Stimulated activated naive CD4-positive, alpha-beta T cell treated with Interleukin-2 at 50 U/mL for 16 hours (primary cell): ENCODE results near the gene TUBGCP6.

Source experiments
- DNase-seq: peaks from one replicate; lab custom pipeline; 2025; lab: John Stamatoyannopoulos, UW

Gene TUBGCP6

DNA sequence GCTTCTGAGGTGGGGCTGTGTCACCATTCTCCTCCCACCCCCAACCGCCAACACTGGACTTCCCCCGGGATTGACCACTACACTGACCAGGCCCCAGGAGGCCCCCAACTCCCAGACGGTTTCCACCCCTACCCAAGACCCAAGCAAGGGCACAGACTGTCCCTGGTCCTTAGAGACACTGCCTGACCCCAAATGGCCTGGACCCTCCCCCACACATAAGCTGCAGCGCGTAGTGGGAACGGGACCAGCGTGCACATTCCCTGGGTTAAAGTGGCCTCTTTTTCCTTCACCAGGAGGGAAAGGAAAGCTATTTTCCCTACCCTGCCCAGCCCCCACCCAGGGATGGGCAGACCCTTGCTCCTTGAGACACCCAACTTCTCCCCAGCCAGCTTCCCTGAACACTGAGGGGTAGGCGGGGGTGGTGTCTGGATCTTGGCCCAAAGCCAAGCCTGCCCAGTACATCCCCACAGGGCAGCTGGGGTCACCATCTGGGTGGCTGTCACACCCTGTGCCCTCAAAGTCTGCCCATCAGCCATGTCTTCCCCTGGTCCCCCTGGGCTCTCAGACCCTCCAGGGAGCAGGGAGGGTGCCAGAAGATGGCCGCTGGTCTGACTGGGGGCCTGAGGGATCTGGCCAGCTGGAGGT, 18.3 kb upstream of the TUBGCP6 start:
- DNase-seq: no peak

DNA sequence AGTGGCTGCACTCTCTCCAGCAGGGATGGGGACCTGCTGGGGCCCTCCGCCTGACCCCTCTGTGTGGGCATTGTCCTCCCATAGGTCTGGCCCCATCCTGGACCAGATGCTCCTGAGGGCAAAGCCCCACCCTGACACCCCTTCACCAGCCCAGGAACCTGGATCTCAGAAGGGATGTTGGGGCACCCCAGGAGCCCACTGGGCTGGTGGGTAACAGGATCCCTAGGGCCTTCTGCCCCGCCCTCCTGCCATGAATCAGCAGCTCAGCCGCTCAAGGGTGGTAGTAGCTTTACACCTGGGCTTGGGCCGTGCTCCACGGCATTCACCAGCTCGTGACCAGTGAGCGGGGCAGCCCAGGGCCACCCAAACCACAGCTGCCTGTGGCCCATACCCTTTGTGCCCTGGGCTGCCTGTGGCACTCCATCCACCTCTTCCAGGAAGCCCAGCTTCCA, 17.7 kb upstream of the TUBGCP6 start:
- DNase-seq: no peak

DNA sequence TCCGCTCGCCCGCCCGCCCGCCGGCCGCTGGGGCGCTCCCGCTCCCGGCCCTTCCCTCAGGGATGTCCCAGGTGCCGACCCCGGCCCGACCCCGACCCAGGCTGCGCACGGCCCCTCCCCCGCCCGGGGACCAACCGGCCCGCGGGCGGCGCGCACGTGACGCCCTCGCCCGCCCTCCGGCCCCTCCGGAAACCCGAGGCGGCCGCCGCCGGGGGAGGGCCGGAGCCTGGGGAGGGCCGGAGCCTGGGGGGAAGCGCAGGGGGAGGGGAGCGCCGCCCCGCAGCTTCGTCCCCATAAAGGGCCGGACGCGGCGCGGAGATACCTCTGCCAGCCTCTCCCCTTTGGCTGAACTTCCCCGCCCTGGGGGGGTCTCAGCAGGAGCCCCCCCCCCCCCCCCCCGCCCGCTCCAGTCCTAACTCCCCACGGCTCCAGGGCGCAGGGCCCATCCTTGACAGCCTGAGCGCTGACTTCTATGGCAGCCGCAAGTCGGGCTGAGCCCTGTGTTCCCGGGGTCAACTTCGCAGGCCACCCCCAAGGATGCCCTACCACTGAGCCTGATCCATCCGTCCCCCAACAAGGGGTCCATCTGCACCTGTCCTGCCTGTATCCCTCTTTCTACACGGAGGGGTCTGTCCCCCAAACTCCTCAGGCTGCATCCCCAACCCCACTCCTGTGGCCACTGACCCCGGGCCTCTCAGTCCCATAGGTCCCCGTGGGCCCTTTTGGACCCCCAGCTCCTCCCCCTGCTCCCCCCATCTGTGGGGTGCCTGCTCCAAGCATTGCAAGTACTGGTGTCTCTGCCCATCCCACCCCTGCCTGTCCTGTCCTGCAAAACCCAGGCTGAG, 17.0 kb upstream of the TUBGCP6 start, which contains the start of gene MAPK12:
Gene MAPK12, minus strand, starts transcription at position 69 of the 845 bp plus-strand sequence. CDS start 174 bp downstream, outside the sequence.
- DNase-seq: no peak

DNA sequence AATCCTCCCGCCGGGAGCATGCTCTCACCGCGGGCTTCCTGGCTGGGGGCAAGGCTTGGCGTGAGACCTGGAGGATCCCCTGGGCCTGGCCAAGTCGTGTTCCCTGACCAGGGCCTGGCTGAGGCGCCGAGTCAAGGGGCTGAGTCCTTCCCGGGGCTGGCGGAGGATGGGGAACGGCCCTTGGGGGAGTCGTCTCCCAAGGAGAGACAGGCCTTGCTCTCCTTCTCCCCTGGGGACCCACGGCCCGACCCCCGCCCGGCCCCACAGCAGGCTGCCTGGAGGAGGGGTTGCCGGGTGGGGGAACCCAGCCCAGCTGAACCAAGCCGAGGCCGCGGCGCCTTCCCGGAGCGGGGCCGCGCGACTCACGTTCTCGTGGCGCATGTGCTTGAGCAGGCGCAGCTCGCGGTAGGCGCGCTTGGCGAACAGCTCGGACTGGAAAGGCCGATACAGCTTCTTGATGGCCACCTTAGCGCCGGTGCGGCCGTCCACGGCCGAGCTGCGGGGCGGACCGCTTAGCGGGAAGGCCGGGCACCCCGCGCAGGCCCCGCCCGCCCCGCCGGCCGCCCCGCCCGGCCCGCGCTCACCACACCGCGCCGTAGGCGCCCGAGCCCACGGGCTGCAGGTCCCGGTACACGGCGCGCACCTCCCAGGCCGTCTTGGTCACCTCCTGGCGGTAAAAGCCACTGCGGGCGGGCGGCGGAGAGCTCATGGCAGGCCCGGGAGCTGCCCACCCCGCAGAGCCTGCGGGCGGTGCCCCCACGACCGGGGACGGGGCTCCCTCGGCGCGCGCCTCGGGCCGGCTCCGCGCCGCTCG, 16.2 kb upstream of the TUBGCP6 start:
- DNase-seq: no peak

DNA sequence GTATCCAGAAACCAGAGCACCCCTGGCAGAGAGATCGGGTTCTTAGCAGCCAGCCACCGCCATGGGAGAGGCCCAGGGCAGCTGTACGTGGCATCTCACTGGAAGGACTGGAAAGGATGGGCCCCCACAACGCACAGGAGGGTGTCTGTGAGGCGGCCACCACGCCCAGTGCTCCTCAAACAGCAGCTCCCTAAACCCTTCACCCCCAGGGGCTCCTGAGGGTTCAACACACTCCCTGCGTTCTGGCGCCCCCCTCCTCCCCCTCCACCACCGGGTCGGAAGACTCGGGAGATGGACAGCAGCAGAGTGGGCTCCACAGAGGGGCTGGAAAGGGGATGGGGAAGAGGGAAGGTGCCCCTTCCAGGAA, 15.6 kb upstream of the TUBGCP6 start:
- DNase-seq: no peak

DNA sequence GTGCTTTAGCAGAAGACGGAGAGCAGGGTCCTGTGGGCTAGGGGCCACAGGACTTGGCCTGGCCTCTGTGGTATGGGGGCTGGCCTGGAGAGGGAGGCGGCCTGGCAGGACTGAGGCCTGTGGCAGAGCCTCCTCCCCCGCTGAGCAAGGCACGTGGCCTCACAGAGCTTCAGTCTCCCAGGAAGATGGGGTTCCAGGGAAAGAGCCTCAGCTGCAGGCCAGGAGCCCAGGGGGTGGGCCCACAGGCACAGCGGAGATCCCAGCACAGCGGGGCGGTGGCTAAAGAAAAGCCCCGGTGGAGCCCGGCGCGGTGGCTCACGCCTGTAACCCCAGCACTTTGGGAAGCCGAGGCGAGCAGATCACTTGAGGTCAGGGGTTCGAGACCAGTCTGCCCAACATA, 14.5 kb upstream of the TUBGCP6 start:
- no peak for DNase-seq

DNA sequence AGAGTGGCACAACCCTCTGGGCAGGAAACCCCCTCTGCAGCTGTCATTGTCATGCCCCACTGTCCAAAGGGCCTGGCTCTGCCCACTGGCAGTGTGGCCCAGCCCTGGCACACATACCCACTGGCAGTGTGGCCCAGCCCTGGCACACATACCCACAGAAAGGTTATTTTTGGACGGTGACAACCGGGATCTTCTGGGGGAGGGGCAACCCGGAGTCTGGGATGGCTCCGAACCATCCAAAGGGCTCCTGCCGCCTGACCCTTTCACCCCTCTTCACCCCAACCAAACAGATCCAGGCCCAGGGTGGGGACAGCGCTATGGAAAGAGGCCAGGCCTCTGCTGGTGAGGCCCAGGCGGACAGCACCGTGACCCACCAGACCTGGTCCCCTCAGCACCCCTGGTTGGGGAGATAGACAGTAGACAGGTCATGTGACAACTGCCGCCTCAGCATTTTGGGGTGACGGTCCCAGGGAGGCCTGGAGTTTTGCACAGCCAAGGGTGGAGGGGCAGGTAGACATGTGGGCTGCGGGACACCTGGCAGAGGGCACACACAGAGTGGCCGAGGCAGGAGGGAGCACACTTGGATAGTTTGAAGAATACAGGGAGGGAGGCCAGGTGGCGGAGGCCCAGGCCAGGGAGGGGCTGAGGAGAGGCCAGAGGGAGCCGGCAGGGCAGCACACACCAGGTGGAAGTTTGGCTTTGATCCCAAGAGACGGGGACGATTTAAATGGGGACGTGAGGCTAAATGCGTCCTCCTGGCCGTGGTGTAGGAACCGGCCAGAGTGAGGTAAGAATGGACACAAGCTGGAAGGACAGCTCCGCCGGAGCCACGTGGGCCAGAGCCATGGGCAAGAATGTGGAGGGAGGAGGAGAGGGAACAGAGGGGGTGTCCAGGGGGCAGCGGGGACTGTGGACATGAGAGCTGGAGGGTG, 13.8 kb upstream of the TUBGCP6 start:
- no peak for DNase-seq

DNA sequence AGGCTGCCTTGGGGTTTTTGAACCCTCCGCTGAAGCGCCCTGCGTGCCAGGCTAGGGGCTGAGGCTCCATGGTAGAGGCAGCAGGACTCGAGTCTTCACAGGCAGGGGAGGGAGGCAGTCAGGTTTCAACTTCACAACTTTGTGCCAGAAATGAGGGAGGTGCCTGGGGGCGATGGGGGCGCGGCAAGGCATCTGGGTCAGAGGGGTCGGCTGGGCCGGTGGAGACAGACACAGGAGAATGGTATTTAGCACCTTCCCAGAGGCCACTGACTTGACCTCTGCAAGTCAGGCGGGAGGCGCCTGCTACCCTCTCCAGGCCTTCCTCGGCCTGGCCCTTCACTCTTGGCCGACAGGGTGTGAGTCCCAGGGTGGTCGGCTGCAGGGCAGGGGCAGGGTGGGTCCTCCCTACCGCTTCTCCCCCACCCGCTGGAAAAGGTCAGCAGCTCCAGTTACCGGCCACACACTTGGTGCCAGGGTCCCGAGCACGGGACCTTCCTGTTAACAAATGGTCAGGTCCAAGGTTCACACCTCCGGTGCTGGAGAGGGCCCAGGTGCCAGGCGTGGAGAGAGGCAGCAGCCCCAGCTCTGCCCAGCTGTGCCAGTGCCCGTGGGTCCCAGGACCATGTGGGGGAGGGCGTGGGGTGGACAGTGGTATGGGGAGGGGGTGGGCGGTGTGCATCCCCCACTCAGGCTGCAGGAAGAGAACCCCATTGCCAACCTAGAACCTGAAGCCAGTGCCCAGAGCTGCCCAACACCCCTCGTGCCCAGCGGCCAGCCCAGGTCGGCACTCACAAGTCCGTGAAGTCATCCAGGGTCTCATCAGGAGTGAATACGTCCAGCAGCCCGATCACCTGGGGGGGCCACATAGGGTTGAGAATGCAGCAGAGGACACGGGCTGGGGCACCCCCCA, 12.9 kb upstream of the TUBGCP6 start:
- DNase-seq: no peak

DNA sequence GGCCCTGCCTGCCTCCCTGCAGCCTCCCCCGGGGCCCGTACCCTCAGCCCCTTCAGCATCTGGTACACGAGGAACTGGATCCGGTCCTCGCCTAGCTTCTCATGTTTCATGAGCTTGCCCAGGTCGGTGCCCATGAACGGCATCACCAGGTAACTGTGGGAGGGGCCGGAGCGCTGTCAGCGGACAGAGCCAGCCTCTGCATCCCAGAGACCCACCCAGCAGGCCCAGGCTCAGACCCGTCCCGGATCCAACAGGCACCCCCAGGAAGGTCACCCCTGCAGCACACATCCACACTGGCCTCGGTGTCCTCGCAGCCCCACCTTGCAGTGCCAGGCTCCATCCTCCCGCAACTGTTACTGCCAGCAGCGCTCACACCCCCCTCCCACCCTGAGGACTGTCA, 12.2 kb upstream of the TUBGCP6 start:
- DNase-seq: no peak

DNA sequence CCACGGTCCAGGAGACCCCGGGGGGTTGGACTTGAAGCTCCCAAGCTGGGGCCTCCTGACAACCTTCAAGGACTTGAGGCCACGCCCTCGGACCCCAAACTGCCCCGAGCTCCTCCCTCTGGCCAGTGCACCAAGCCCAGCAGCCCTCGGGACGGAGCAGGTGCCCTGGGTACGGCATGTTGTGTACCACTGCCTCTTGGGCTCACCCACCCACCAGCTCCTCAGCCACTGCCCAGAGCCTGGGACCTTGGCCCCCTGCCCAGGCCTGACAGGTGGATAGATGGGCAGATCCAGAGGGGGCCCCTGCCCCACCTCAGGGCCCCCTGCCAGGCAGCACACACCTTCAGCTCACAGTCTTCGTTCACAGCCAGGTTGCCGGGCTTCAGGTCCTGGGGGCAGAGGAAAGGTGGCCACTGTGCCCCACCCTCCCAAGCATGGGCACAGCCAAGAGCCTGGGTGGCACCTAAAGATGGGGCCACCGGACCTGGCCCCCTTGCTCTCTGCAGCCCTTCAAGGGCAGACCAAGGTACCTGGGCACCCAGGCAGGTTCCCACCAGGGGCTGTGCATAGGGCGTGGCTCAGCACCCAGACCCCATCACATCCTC, 11.5 kb upstream of the TUBGCP6 start:
- no peak for DNase-seq

DNA sequence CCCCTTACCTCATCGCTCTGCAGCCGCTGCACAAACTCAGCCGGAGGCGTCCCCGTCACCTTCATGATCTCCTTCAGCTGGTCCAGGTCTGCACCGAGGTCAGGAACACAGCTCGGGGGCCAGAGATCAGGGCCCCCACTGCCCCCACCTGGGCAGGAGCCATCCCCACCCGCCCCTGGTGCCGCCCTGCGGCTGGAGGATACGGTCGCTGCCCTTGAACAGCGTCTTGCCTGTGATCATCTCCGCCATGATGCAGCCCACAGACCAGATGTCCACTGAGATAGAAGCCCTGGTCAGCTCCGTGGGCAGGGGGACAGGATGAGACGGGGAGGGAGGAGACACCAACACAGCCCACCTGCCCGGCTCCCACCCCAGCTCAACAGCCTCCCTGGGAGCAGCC, 10.8 kb upstream of the TUBGCP6 start:
- no peak for DNase-seq

DNA sequence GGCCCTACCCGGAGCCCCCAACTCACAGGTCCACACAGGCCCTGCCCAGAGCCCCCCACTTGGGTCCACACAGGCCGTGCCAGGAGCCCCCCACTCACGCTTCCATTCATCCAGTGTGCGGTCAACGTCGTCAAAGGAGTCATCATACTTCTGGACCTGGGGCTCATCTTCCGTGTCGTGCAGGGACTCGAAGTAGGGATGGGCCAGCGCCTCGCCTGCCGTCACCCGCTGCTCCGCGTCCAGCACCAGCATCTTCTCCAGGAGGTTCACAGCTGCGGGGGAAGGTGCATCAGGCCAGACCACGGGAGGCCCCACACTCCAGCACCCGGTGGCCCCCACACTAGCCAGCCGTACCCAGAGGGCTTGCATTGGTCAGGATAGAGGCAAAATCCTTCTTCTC, 10.3 kb upstream of the TUBGCP6 start:
- DNase-seq: no peak

DNA sequence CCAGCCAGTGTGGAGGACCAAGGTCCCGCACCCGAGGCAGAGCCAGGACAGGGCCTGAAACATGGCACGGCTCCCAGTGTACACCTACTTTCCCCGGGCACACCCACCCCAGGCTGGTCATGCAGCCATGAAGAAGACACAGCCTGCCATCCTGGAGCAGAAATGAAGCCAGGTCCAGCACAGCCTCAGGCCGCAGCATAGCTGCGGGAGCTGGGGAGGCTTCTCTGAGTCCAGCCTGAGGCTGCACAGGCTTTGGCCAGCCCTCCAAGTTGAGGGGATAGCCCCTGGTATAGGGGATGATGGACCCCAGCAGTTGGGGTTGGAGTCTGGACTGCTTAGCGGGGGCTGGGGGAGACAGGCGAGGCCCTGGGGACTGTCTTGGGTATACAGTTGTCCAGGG, 9.1 kb upstream of the TUBGCP6 start:
- no peak for DNase-seq

DNA sequence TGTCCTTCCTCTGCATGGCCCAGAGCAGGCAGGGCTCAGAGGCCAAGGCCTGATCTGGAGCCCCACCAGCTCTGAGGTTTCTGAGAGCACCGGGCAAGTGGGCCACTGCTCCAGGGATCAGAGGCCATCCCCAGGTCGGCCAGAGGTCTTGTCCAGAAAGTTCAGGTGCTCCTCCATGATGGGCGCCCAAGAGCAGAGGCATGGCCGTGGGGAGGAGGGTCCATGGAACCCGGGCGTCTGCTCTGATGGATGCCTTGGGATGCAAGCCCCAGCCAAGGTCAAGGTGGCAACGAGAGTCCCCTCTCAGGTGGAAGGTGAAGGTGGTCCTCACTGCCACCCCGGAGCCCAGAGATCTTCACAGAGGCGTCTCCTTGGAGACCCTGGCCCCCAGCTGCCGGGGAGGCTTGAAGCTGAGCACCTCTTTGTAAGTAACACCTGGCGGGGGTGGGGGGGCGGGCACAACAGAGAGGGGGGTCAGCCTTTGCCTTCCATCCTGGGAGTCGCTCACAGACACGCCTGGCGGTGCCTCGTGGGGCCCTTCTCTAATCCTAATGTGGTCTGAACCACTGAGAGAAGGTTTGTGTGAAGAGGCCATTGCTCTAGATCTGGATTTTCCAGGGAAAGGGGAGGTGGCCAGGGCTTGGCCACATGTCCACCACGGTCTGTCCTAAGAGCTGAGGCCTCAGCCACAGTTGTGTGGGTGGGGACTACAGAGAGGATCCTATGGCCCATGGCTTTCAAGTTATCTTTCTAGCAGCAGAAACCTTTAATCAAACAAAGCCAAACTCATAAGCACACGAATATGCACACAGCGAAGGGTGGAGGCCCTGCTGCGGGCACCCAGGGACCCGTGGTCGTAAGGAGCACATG, 8.5 kb upstream of the TUBGCP6 start:
- DNase-seq: no peak

DNA sequence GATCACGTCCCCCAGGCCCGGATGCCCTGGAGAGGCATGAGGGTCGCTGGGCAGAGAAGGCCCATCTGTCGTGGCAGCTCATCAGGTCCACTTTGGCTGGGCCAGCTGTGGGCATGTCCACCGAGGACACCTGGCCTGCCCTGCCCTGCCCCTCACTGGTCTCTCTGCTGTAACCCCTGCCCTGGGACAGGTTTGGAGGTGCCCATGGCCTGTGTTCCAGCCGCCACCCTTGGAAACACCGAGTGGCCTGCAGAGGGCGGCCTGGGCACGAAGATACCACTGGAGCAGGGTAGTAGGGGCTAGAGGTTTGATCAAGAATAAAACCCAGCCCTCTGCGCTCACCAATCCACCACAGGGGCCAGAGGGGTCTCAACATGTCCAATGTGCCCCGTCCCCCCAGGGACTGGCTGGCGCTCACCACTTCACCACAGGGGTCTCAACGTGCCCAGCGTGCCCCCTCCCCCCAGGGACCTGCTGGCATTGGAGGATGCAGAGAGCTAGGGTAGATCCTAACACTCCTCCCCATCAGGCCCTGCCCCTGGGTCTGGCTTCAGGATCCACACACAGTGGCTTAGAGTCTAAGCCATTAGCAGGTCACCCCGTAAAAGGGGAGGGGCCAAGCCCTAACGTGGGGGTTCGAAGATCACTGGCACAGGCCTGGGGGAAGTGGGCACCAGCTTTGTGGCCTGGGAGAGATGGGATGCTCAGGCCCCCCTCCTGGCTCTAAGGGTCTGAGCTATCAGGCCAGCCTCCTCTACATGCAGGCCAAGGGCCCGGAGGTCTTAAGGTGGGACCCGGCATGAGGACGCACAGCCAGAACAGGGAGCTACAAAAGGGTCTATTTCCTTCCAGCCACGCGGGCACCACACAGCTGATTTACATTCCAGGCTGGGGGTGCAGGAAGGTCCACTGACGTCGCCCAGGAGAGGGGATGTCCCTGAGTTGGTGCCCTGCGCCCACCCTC, 7.5 kb upstream of the TUBGCP6 start:
- DNase-seq: peak; percentile 68

DNA sequence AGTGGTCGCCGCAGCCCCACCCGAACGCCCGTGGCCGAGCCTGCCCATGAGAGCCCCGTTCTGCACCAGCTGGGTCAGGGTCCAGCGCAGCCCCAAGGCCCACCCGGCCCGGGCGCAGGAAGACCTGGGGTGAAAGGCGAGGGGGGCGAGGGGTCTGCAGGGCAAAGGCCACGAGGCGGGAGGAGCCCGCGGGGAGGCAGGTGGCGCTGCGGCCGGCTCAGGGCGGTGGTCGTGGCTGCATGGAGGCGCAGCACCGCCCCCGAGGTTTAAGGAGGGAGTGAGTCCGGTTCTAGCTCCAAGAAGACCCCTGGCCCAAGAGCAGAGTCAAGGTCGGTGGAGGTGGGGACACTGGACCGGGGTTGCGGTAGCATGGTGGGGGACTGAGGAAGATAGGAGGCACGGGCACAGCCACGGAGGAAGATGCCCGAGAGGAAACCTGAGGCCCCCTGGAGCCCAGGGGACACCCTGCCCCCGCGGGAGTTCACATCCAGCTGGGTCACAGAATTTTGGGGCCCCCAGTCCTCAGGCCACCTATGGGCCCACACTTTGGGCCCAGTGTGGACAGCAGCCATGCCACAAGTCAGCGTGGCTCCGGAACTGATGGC, 6.8 kb upstream of the TUBGCP6 start:
- DNase-seq: no peak
